K562 (cell line): ENCODE measurements around the gene SLC15A3. TPM values are rescaled to one million over a fixed set of nuclear protein-coding genes. Genes with fewer than 3 reads are reported as not detected.
A peak's percentile ranks its signal among the peaks of the same experiment; 100 is the strongest.

Experiments used
- ASH1L ChIP-seq: fragments of 450-650 bp; IDR thresholded peaks from 2 replicates; pipeline ENCODE4 v1.6.1; 2018; ENCODE audit warnings: borderline replicate concordance, mild to moderate bottlenecking, low read depth; ENCODE audit not compliant: partially characterized antibody
- BHLHE40 ChIP-seq: IDR thresholded peaks from 2 replicates; pipeline ENCODE4 v1.6.1; 2011; ENCODE audit warnings: low read length, improper control_type of control experiment
- BRD4 ChIP-seq: fragments of 200-600 bp; sonication (generic); IDR thresholded peaks from 2 replicates; pipeline ENCODE4 v1.6.1; 2017; ENCODE audit warnings: inconsistent platforms
- DEAF1 ChIP-seq: fragments of 450-650 bp; formaldehyde crosslinking; IDR thresholded peaks from 2 replicates; pipeline ENCODE4 v1.4.0; 2020; ENCODE audit warnings: mild to moderate bottlenecking, moderate library complexity
- DMBX1 ChIP-seq: fragments of 250-450 bp; sonication (Bioruptor Pico); IDR thresholded peaks from 2 replicates; pipeline ENCODE4 v1.8.0; 2022; ENCODE audit warnings: inconsistent platforms, mild to moderate bottlenecking, moderate library complexity, borderline replicate concordance
- E2F6 ChIP-seq, 2 experiments: IDR thresholded peaks; 2 replicates each; pipeline ENCODE4 v1.6.1; 2011; ENCODE audit warnings: borderline replicate concordance in 1 of 2, control low read depth in 1 of 2, low read depth in 1 of 2, low read length in 1 of 2, mild to moderate bottlenecking in 1 of 2, mixed read lengths in 1 of 2, moderate library complexity in 1 of 2; ENCODE audit not compliant: insufficient read depth in 1 of 2, insufficient read length in 1 of 2, poor library complexity in 1 of 2, severe bottlenecking in 1 of 2; ENCODE audit errors: extremely low read depth in 1 of 2
- EGR1 ChIP-seq: fragments of 450-650 bp; conservative IDR thresholded peaks from 2 replicates; pipeline ENCODE4 v1.6.1; 2017; ENCODE audit warnings: mild to moderate bottlenecking
- GABPA ChIP-seq: fragments of 200-800 bp; sonication (Bioruptor generic); conservative IDR thresholded peaks from 2 replicates; pipeline ENCODE4 v1.6.1; 2016; ENCODE audit warnings: low read depth, missing genetic modification characterization, missing compliant biosample characterization
- KAT7 ChIP-seq: sonication (generic); formaldehyde crosslinking; IDR thresholded peaks from 2 replicates; pipeline ENCODE4 v1.8.0; 2022; ENCODE audit warnings: missing genetic modification reagents, mild to moderate bottlenecking, borderline replicate concordance
- KAT8 ChIP-seq: fragments of 450-650 bp; IDR thresholded peaks from 2 replicates; pipeline ENCODE4 v1.6.1; 2016; ENCODE audit warnings: low read depth, mild to moderate bottlenecking
- MAX ChIP-seq: sonication (generic); formaldehyde crosslinking; IDR thresholded peaks from 2 replicates; pipeline ENCODE4 v1.9.0; 2022; ENCODE audit warnings: mild to moderate bottlenecking, missing genetic modification reagents
- MEF2D ChIP-seq: conservative IDR thresholded peaks from 2 replicates; pipeline ENCODE4 v1.6.1; 2016; ENCODE audit warnings: low read depth, missing genetic modification characterization, missing compliant biosample characterization
- MEIS2 ChIP-seq: fragments of 450-650 bp; IDR thresholded peaks from 2 replicates; pipeline ENCODE4 v1.6.1; 2014; ENCODE audit warnings: mild to moderate bottlenecking; ENCODE audit not compliant: partially characterized antibody
- MTA1 ChIP-seq: fragments of 450-650 bp; IDR thresholded peaks from 2 replicates; pipeline ENCODE4 v1.6.1; 2017; ENCODE audit warnings: borderline replicate concordance
- NCOA6 ChIP-seq: fragments of 450-650 bp; IDR thresholded peaks from 2 replicates; pipeline ENCODE4 v1.6.1; 2017; ENCODE audit warnings: mild to moderate bottlenecking
- PHF21A ChIP-seq: fragments of 450-650 bp; IDR thresholded peaks from 2 replicates; pipeline ENCODE4 v1.6.1; 2017; ENCODE audit warnings: low read depth, borderline replicate concordance
- PHF8 ChIP-seq: fragments of 200-600 bp; sonication (generic); IDR thresholded peaks from 2 replicates; pipeline ENCODE4 v1.6.1; 2012; ENCODE audit warnings: mixed run types, mild to moderate bottlenecking, inconsistent platforms, low read length, moderate library complexity, borderline replicate concordance
- PURB ChIP-seq: sonication (generic); formaldehyde crosslinking; IDR thresholded peaks from 2 replicates; pipeline ENCODE4 v1.9.0; 2021; ENCODE audit warnings: low read depth, mild to moderate bottlenecking, missing genetic modification reagents
- RBFOX2 ChIP-seq: fragments of 200-400 bp; formaldehyde crosslinking; IDR thresholded peaks from 2 replicates; pipeline ENCODE4 v1.6.1; 2017; ENCODE audit warnings: low read depth, mild to moderate bottlenecking, low read length, moderate library complexity
- RNF2 ChIP-seq: sonication (generic); IDR thresholded peaks from 2 replicates; pipeline ENCODE4 v1.6.1; 2016
- SIX5 ChIP-seq, 2 experiments: IDR thresholded peaks; 2 replicates each; pipeline ENCODE4 v1.6.1; 2011; ENCODE audit warnings: low read length in 2 of 2, borderline replicate concordance in 1 of 2, low read depth in 1 of 2, mild to moderate bottlenecking in 1 of 2, moderate library complexity in 1 of 2; ENCODE audit not compliant: insufficient read depth in 1 of 2
- TAF9B ChIP-seq: fragments of 450-650 bp; IDR thresholded peaks from 2 replicates; pipeline ENCODE4 v1.6.1; 2018; ENCODE audit warnings: mild to moderate bottlenecking; ENCODE audit not compliant: partially characterized antibody
- TCF7L2 ChIP-seq: fragments of 150-350 bp; IDR thresholded peaks from 2 replicates; pipeline ENCODE4 v1.6.1; 2016; ENCODE audit warnings: low read depth, mild to moderate bottlenecking, low read length, moderate library complexity
- ZBTB17 ChIP-seq: fragments of 450-650 bp; formaldehyde crosslinking; IDR thresholded peaks from 2 replicates; pipeline ENCODE4 v1.4.0; 2020; ENCODE audit warnings: mild to moderate bottlenecking
- ZFP30 ChIP-seq: fragments of 250-450 bp; sonication (Bioruptor Pico); IDR thresholded peaks from 2 replicates; pipeline ENCODE4 v1.8.0; 2022; ENCODE audit warnings: moderate library complexity, mild to moderate bottlenecking, inconsistent platforms, borderline replicate concordance
- ZNF445 ChIP-seq: fragments of 250-450 bp; sonication (Bioruptor Pico); IDR thresholded peaks from 2 replicates; pipeline ENCODE4 v1.4.0; 2020; ENCODE audit warnings: low read depth, mild to moderate bottlenecking, moderate library complexity
- polyA plus RNA-seq, 8 experiments: library from polyadenylated mRNA; depleted of rRNA in 4 of 8; stranded (reverse) in 5 of 8; unstranded in 3 of 8; fragments of >200 nt; fragmentation: Nextera tagmentation in 2 of 8; fragmentation: Illumina TruSeq in 1 of 8; extraction: Ambion mirVana in 2 of 8; extraction: Trizol in 1 of 8; gene quantifications; 2 replicates each; pipeline versions ENCODE4 v1.2.1 to v1.2.3, GENCODE V29; 2011 to 2014; ENCODE audit warnings: inconsistent platforms in 1 of 8, missing spikeins in 1 of 8
- total RNA-seq, 7 experiments: library from RNA; depleted of rRNA in 6 of 7; stranded (reverse); fragments of >200 nt in 6 of 7; fragmentation: Illumina TruSeq in 2 of 7; extraction: Trizol in 2 of 7; gene quantifications; 2 replicates each; pipeline versions ENCODE4 v1.2.1 to v1.2.3, GENCODE V29; 2011 to 2021; ENCODE audit warnings: low replicate concordance in 1 of 7

Gene SLC15A3
- total and polyA plus RNA-seq, 9 of the 15 experiments (the other 6 are each of a cell fraction or from before 2014, with no cell fraction given) = 0.07 to 0.27 TPM; not detected in 7

GRCh38 chr11:60913793-60914632 is 38.0 kb downstream of the SLC15A3 start, which contains the start of gene TMEM109 (continued):
- TF ChIP-seq MEF2D (tag) = no peak
- TF ChIP-seq TCF7L2 = no peak
- TF ChIP-seq ASH1L = peak; percentile 43
- TF ChIP-seq ZFP30 (CRISPR knock-in tag) = no peak
- no peak for TF ChIP-seq TAF9B
- peak; percentile 33; the same call in 1 of the 2 replicates for TF ChIP-seq MTA1
- peak; percentile 98 for TF ChIP-seq E2F6 (IDR thresholded peaks at IDR 0.05; ENCODE audit: borderline replicate concordance in 1 of 2, extremely low read depth in 1 of 2, insufficient read depth in 1 of 2, insufficient read length in 1 of 2, low read depth in 1 of 2, low read length in 1 of 2, poor library complexity in 1 of 2, severe bottlenecking in 1 of 2)
- peak; percentile 70 for TF ChIP-seq RNF2
- TF ChIP-seq PHF21A = no peak
- peak; percentile 88 for TF ChIP-seq BHLHE40
- TF ChIP-seq PHF8 = peak; percentile 72; the same call in 1 of the 2 replicates
- peak; percentile 87 for TF ChIP-seq RBFOX2
- no peak; the same call in 1 of the 2 replicates for TF ChIP-seq DMBX1 (CRISPR knock-in tag)
- TF ChIP-seq MEIS2 = peak; percentile 88
- TF ChIP-seq PURB (CRISPR knock-in tag) = no peak
- peak; percentile 31; the same call in 1 of the 2 replicates for TF ChIP-seq DEAF1 (CRISPR knock-in tag)
- TF ChIP-seq ZNF445 (CRISPR knock-in tag) = no peak
- no peak for TF ChIP-seq BRD4
- TF ChIP-seq ZBTB17 (CRISPR knock-in tag) = peak; percentile 75; the same call in 1 of the 2 replicates
- no peak for TF ChIP-seq NCOA6
- peak; percentile 84 for TF ChIP-seq MAX (CRISPR knock-in tag)
- TF ChIP-seq SIX5 (IDR thresholded peaks at IDR 0.05; ENCODE audit: borderline replicate concordance in 1 of 2, insufficient read depth in 1 of 2, low read depth in 1 of 2, low read length in 2 of 2) = peak; percentile 89 to 93
- TF ChIP-seq KAT7 (CRISPR knock-in tag) = peak; percentile 83; the same call in 1 of the 2 replicates
- TF ChIP-seq KAT8 = no peak
- peak; percentile 53 for TF ChIP-seq EGR1
- TF ChIP-seq GABPA (tag) = peak; percentile 70
